Activated naive CD4-positive, alpha-beta T cell treated with anti-CD3 and anti-CD28 coated beads, Interleukin-2, amount 10 ng/mL, durations not matched to agents 7 days and 5 days (primary cell): ENCODE measurements around the gene GPR55.

Experiments
- CTCF ChIA-PET: fragments of 350-600 bp; sonication (Branson Sonifier 250); formaldehyde crosslinking; loops from one replicate; lab custom pipeline; 2021; ENCODE audit warnings: antibody characterized with exemption; lab: Charles Lee
- DNase-seq: peaks from one replicate; pipeline ENCODE4 v3.0.0-alpha.2; 2020
- H3K27ac Mint-ChIP-seq: one replicate; pipeline ENCODE4 v1.8.0; 2021; ENCODE audit warnings: mild to moderate bottlenecking, moderate library complexity, mixed read lengths
- H3K27me3 Mint-ChIP-seq: one replicate; pipeline ENCODE4 v1.8.0; 2021; ENCODE audit warnings: mild to moderate bottlenecking, mixed read lengths
- H3K36me3 Mint-ChIP-seq: one replicate; pipeline ENCODE4 v1.8.0; 2021; ENCODE audit warnings: mixed read lengths
- H3K4me1 Mint-ChIP-seq: one replicate; pipeline ENCODE4 v1.8.0; 2021; ENCODE audit warnings: mixed read lengths
- H3K4me3 Mint-ChIP-seq: one replicate; pipeline ENCODE4 v1.8.0; 2021; ENCODE audit warnings: mild to moderate bottlenecking, moderate library complexity, mixed read lengths
- H3K9me3 Mint-ChIP-seq: one replicate; pipeline ENCODE4 v1.8.0; 2021; ENCODE audit warnings: mixed read lengths

Gene GPR55

GRCh38 chr2:230901006-230901405 lies 24.0 kb downstream of the GPR55 start:
- Mint-ChIP-seq H3K27me3 (peaks cover 58% of the 10 kb centered on the region), H3K4me1 (peaks cover 19% of the 10 kb centered on the region)
- DNase-seq, result no peak

GRCh38 chr2:230900336-230900995 lies 24.6 kb downstream of the GPR55 start:
- H3K9me3 Mint-ChIP-seq, result no peaks in the 10 kb centered on the region
- peaks cover 63% of the 10 kb centered on the region for H3K27me3 Mint-ChIP-seq
- peaks cover 18% of the 10 kb centered on the region for H3K4me1 Mint-ChIP-seq
- CTCF ChIA-PET, result interaction anchor here (1.6 to 14.2 kb wide), 5 partner anchors 7 to 153 kb away, joined by 4 to 193 read pairs (median 9); no protein-coding TSS in a partner anchor
- DNase-seq, result no peak
- no peak overlapping the region for H3K27ac Mint-ChIP-seq
- no peaks in the 10 kb centered on the region for H3K36me3 Mint-ChIP-seq
- no peak overlapping the region for H3K4me3 Mint-ChIP-seq

More at GRCh38 chr2:230901006-230901405, 24.0 kb downstream of the GPR55 start:
- no peaks in the 10 kb centered on the region for H3K36me3 Mint-ChIP-seq
- H3K9me3 Mint-ChIP-seq, result no peaks in the 10 kb centered on the region
- no peak overlapping the region for H3K4me3 Mint-ChIP-seq
- CTCF ChIA-PET, result interaction anchor here (1.6 to 14.2 kb wide), 5 partner anchors 8 to 152 kb away, joined by 4 to 193 read pairs (median 9); no protein-coding TSS in a partner anchor
- H3K27ac Mint-ChIP-seq, result no peak overlapping the region

DNA sequence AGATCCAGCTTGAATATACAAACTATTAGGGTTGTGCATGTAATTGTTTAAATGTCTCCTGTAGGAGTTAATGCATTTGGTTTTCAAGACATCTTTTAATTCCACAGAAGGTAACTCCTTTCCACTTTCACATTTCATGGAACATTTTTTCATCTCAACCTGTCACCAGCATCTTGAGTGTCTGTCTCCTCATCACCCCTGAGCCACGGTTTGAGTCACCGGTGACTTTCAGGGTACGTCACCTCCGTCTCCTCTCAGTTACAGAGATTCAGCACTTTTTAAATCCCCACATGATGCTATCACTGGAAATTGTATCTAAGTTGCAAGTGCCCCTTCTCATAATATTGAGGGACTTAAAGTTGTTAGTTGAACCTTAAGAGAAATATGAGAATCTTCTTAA lies 25.3 kb downstream of the GPR55 start:
- Mint-ChIP-seq H3K9me3 (no peaks in the 10 kb centered on the region), H3K27me3 (peaks cover 59% of the 10 kb centered on the region), H3K27ac (no peak overlapping the region), H3K4me3 (no peak overlapping the region), H3K4me1 (peaks cover 11% of the 10 kb centered on the region), H3K36me3 (no peaks in the 10 kb centered on the region)
- no peak for DNase-seq
- CTCF ChIA-PET, result interaction anchor here (1.6 to 14.2 kb wide), 4 partner anchors 49 to 154 kb away, joined by 4 to 193 read pairs (median 6); no protein-coding TSS in a partner anchor

GRCh38 chr2:230899287-230899686 lies 25.8 kb downstream of the GPR55 start:
- H3K27me3 Mint-ChIP-seq, result peaks cover 63% of the 10 kb centered on the region
- H3K9me3 Mint-ChIP-seq, result no peaks in the 10 kb centered on the region
- CTCF ChIA-PET, result interaction anchor here (2.7 to 14.2 kb wide), 2 partner anchors 75 to 88 kb away, joined by 9 to 193 read pairs; no protein-coding TSS in a partner anchor
- no peak overlapping the region for H3K4me3 Mint-ChIP-seq
- H3K27ac Mint-ChIP-seq, result no peak overlapping the region
- no peak for DNase-seq
- H3K36me3 Mint-ChIP-seq, result no peaks in the 10 kb centered on the region
- peaks cover 12% of the 10 kb centered on the region for H3K4me1 Mint-ChIP-seq

- DNase-seq, result no peak
- H3K4me1 Mint-ChIP-seq, result peaks cover 16% of the 10 kb centered on the region
- peaks cover 67% of the 10 kb centered on the region for H3K27me3 Mint-ChIP-seq
- H3K27ac Mint-ChIP-seq, result no peak overlapping the region
- no peak overlapping the region for H3K4me3 Mint-ChIP-seq
- CTCF ChIA-PET, result interaction anchor here (0.9 to 14.2 kb wide), 3 partner anchors 49 to 88 kb away, joined by 3 to 193 read pairs (median 9); no protein-coding TSS in a partner anchor
- H3K9me3 Mint-ChIP-seq, result no peaks in the 10 kb centered on the region
- no peaks in the 10 kb centered on the region for H3K36me3 Mint-ChIP-seq
Observed at GRCh38 chr2:230898713-230899091, 26.3 kb downstream of the GPR55 start.

- no peak overlapping the region for H3K27ac Mint-ChIP-seq
- H3K27me3 Mint-ChIP-seq, result peaks cover 69% of the 10 kb centered on the region
- no peaks in the 10 kb centered on the region for H3K36me3 Mint-ChIP-seq
- no peak overlapping the region for H3K4me3 Mint-ChIP-seq
- H3K9me3 Mint-ChIP-seq, result no peaks in the 10 kb centered on the region
- peaks cover 16% of the 10 kb centered on the region for H3K4me1 Mint-ChIP-seq
- DNase-seq, result no peak
- CTCF ChIA-PET, result interaction anchor here (0.9 to 14.2 kb wide), 6 partner anchors 15 to 89 kb away, joined by 3 to 193 read pairs (median 4); no protein-coding TSS in a partner anchor
Observed at GRCh38 chr2:230898016-230898712, 26.9 kb downstream of the GPR55 start.

GRCh38 chr2:230896346-230897115 lies 28.5 kb downstream of the GPR55 start:
- peaks cover 79% of the 10 kb centered on the region for H3K27me3 Mint-ChIP-seq

DNA sequence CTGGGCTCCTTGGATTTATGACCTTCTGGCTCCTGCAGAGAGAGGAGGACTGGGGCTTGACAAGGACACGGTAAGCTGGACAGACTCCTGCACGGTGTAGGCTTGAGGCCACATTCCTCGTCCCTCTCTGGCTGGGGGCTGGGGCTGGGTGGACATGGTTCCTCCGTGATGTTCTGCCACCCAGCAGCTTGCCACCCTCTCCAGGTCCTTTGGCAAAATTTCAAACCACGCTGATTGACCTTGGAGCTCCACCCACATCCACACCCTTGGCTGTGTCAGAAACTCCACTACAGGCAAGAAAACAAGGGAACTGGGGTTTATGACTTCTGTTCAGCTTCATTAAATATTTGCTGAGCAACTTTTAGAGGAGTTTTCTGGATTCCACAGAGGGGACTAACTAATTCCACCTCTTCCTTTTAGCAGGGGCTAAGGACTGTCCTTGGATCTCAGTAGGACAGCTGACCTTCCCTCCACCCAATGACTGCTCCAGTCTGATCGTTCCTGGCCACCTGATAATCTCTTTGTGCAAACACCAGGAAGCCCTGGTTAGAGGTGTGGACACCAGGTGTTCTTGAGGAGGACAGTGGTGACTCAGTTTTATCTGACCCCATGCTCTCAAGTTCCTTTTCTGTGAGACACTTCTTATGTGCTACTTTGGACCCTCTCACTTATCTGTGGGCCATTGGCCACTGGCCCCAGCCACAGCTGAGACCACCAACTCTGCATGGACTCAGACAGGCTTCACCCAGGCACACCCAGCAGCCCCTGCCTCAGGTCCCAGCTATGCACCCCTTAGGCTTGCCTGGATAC lies 29.3 kb downstream of the GPR55 start:
- peaks cover 80% of the 10 kb centered on the region for H3K27me3 Mint-ChIP-seq
- H3K9me3 Mint-ChIP-seq, result no peaks in the 10 kb centered on the region
- peaks cover 20% of the 10 kb centered on the region for H3K4me1 Mint-ChIP-seq
- H3K27ac Mint-ChIP-seq, result no peak overlapping the region
- CTCF ChIA-PET, result interaction anchor here (1.3 to 14.2 kb wide), 5 partner anchors 10 to 91 kb away, joined by 3 to 193 read pairs (median 4); no protein-coding TSS in a partner anchor
- H3K4me3 Mint-ChIP-seq, result no peak overlapping the region
- no peak for DNase-seq
- no peaks in the 10 kb centered on the region for H3K36me3 Mint-ChIP-seq

More at GRCh38 chr2:230896346-230897115, 28.5 kb downstream of the GPR55 start:
- H3K9me3 Mint-ChIP-seq, result no peaks in the 10 kb centered on the region
- no peaks in the 10 kb centered on the region for H3K36me3 Mint-ChIP-seq
- CTCF ChIA-PET, result interaction anchor here (1.0 to 14.2 kb wide), 7 partner anchors 9 to 91 kb away, joined by 3 to 193 read pairs (median 4); no protein-coding TSS in a partner anchor
- no peak overlapping the region for H3K4me3 Mint-ChIP-seq
- no peak for DNase-seq
- peaks cover 16% of the 10 kb centered on the region for H3K4me1 Mint-ChIP-seq
- H3K27ac Mint-ChIP-seq, result peak overlapping the region; percentile 47

DNA sequence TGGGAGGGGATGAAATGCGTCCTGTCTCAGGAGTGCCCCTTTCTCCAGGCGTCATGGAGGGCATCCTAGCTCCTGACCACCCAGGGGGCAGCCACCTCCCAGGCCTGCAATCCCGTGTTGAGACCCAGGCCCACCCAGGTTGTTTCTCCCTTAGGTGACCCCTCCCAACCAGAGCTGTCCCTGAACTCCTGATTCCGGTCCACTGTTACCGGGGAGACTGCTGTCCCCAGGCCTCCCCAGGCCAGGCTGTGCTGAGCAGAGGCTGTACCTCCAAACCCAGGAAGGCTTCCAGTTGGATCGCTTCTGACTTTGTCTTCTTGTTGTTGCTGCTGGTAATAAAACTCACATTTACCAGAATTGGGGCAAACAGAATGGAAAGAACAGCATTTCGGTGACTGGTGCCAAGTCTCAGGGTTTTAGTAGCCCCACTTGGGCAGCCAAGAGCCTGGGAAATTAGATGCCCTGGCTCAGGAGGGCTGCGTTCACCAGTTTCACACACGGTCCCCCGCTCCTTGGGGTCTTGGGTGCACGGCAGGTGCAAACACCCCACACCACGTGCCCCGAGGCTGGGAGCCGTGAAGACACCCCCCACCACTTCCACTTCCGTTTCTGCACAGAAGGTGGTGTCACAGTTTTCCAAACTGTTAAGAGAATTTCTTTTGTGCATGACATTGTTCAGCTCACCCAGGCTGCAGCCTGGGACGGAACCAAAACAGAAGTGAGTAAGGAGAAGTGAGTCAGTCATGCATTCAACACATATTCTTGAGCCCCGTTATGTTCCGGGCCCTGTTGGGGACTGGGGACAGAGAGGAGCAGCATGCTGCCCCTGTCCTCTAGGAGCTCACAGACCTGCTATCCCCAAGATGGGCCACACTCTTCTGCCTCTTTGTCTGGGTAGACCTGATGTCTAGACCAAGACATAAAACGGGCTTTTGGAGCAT lies 30.9 kb downstream of the GPR55 start:
- no peak for DNase-seq
- no peak overlapping the region for H3K27ac Mint-ChIP-seq
- H3K27me3 Mint-ChIP-seq, result peaks cover 80% of the 10 kb centered on the region
- H3K4me3 Mint-ChIP-seq, result no peak overlapping the region
- H3K36me3 Mint-ChIP-seq, result no peaks in the 10 kb centered on the region
- CTCF ChIA-PET, result interaction anchor here (0.8 to 2.8 kb wide), 3 partner anchors 7 to 92 kb away, joined by 3 to 9 read pairs (median 3); no protein-coding TSS in a partner anchor
- no peaks in the 10 kb centered on the region for H3K9me3 Mint-ChIP-seq
- peaks cover 20% of the 10 kb centered on the region for H3K4me1 Mint-ChIP-seq

GRCh38 chr2:230893338-230893737 lies 31.7 kb downstream of the GPR55 start:
- no peak for DNase-seq
- CTCF ChIA-PET, result interaction anchor here (0.8 to 2.8 kb wide), 3 partner anchors 8 to 93 kb away, joined by 3 to 9 read pairs (median 5); no protein-coding TSS in a partner anchor
- Mint-ChIP-seq H3K4me3 (no peak overlapping the region), H3K27ac (no peak overlapping the region), H3K36me3 (no peaks in the 10 kb centered on the region), H3K27me3 (peaks cover 76% of the 10 kb centered on the region), H3K9me3 (no peaks in the 10 kb centered on the region), H3K4me1 (peaks cover 20% of the 10 kb centered on the region)

DNA sequence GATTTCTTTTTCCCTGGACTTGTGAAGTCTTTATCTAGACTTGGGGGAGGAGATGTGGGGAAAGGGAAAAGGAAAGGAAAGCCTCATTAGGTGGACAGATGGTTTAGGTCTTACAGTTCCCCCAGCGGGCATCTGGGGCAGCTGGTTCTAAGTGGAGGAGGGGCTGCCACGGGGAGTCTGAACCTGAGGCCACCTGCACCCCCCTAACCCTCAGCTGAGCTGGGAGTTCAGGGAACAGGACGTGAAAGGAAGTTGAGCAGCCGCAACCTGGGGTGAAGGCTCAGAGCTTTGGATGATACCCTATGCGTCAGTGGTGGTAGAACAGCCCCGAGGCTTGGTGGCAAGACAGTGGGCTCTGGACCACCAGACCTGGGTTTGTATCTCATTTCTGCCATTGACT lies 33.5 kb downstream of the GPR55 start:
- H3K4me1 Mint-ChIP-seq, result peaks cover 20% of the 10 kb centered on the region
- peak; percentile 18 for DNase-seq
- H3K36me3 Mint-ChIP-seq, result no peaks in the 10 kb centered on the region
- H3K27ac Mint-ChIP-seq, result no peak overlapping the region
- CTCF ChIA-PET, result interaction anchor here (1.2 to 1.7 kb wide), 2 partner anchors 93 to 236 kb away, joined by 3 to 4 read pairs; no protein-coding TSS in a partner anchor
- peaks cover 73% of the 10 kb centered on the region for H3K27me3 Mint-ChIP-seq
- H3K9me3 Mint-ChIP-seq, result no peaks in the 10 kb centered on the region
- no peak overlapping the region for H3K4me3 Mint-ChIP-seq

DNA sequence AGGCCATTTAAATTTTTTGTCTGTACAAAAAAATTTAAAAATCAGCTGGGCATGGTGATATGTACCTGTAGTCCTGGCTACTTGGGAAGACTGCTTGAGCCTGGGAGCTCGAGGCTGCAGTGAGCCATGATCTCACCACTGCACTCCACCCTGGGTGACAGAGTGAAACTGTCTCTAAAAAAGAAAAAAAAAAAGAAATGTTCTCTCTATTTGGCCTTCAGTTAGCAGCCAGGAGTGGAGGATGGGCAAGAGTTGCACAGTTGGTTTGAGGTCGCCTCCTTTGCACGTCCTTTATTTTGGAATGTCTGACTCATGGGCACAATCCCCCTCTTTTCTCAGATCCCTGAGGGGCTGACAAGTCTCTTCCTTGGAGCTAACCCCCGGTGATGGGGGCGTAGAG lies 34.0 kb downstream of the GPR55 start:
- Mint-ChIP-seq H3K36me3 (no peaks in the 10 kb centered on the region), H3K27me3 (peaks cover 73% of the 10 kb centered on the region), H3K4me1 (peaks cover 19% of the 10 kb centered on the region), H3K4me3 (no peak overlapping the region), H3K9me3 (no peaks in the 10 kb centered on the region), H3K27ac (no peak overlapping the region)
- peak; percentile 8 for DNase-seq
- CTCF ChIA-PET, result interaction anchor here (1.7 kb wide), 1 partner anchor 94 kb away, joined by 4 read pairs; no protein-coding TSS in a partner anchor
